Caco-2 (cell line): ENCODE data around the gene ZNF273. TPM values are rescaled to one million over a fixed set of nuclear protein-coding genes. Genes with fewer than 3 reads are reported as not detected.

Source experiments
- BruUV-seq: library from RNA; stranded (reverse); fragments of 400-500 nt; replicated peaks from 2 replicates; lab custom pipeline; 2021; lab: Mats Ljungman, UMichigan
- CTCF ChIA-PET: fragments of 300-600 bp; sonication (Branson Sonifier 250); formaldehyde crosslinking; loops from one replicate; lab custom pipeline; 2022; ENCODE audit warnings: antibody characterized with exemption; lab: Charles Lee
- POLR2A ChIA-PET: fragments of 300-600 bp; sonication (Branson Sonifier 250); formaldehyde crosslinking; loops from one replicate; lab custom pipeline; 2022; ENCODE audit warnings: antibody characterized with exemption; lab: Charles Lee
- DNase-seq, 2 experiments: peaks; one replicate each; pipeline versions ENCODE4 v3.0.0 to v3.0.0-alpha.2; 2020 to 2022
- H3K27me3 ChIP-seq: replicated peaks from 2 replicates; pipeline ENCODE4 v1.6.0; 2011; ENCODE audit warnings: low read length; ENCODE audit not compliant: control insufficient read depth, insufficient read depth
- H3K36me3 ChIP-seq: 2 replicates; pipeline ENCODE4 v1.5.1; 2011; ENCODE audit warnings: low read length; ENCODE audit not compliant: control insufficient read depth, insufficient read depth
- H3K4me1 ChIP-seq: fragments of 250-450 bp; sonication (Bioruptor Pico); 2 replicates; pipeline ENCODE4 v1.5.1; 2020; ENCODE audit warnings: mild to moderate bottlenecking
- H3K4me3 ChIP-seq: 2 replicates; pipeline ENCODE4 v1.5.1; 2011; ENCODE audit warnings: low read depth, mild to moderate bottlenecking, control low read depth, low read length
- H3K9me3 ChIP-seq: fragments of 250-450 bp; sonication (Bioruptor Pico); 2 replicates; pipeline ENCODE4 v1.5.1; 2020; ENCODE audit warnings: mild to moderate bottlenecking, moderate library complexity
- H3K27ac Mint-ChIP-seq: one replicate; pipeline ENCODE4 v1.8.0; 2022; ENCODE audit warnings: mixed read lengths; ENCODE audit not compliant: unreplicated experiment
- H3K27me3 Mint-ChIP-seq: one replicate; pipeline ENCODE4 v1.8.0; 2022; ENCODE audit warnings: mixed read lengths; ENCODE audit not compliant: insufficient read depth, unreplicated experiment
- H3K36me3 Mint-ChIP-seq: one replicate; pipeline ENCODE4 v1.8.0; 2022; ENCODE audit warnings: mild to moderate bottlenecking, mixed read lengths; ENCODE audit not compliant: insufficient read depth, unreplicated experiment
- H3K4me1 Mint-ChIP-seq: one replicate; pipeline ENCODE4 v1.8.0; 2022; ENCODE audit warnings: low read depth, mixed read lengths; ENCODE audit not compliant: unreplicated experiment
- H3K4me3 Mint-ChIP-seq: one replicate; pipeline ENCODE4 v1.8.0; 2022; ENCODE audit warnings: mild to moderate bottlenecking, moderate library complexity, mixed read lengths; ENCODE audit not compliant: unreplicated experiment
- H3K9me3 Mint-ChIP-seq: one replicate; pipeline ENCODE4 v1.8.0; 2022; ENCODE audit warnings: mixed read lengths; ENCODE audit not compliant: unreplicated experiment
- CTCF ChIP-seq, 2 experiments: fragments of 200-600 bp in 1 of 2; IDR thresholded peaks; 1 replicate in 1 of 2; 2 replicates in 1 of 2; pipeline versions ENCODE4 v1.5.1 to v1.8.0; 2011 to 2022; ENCODE audit warnings: antibody characterized with exemption in 1 of 2, control low read depth in 1 of 2, inconsistent platforms in 1 of 2, low read depth in 1 of 2, low read length in 1 of 2, mild to moderate bottlenecking in 1 of 2, moderate library complexity in 1 of 2; ENCODE audit not compliant: insufficient read depth in 1 of 2, severe bottlenecking in 1 of 2, unreplicated experiment in 1 of 2
- intact Hi-C: fragments of 100-400 bp; cut with micrococcal nuclease; formaldehyde crosslinking; loops from one replicate; pipeline ENCODE4 v1.10.0; 2022; ENCODE audit not compliant: unreplicated experiment
- total RNA-seq: library from RNA; stranded (reverse); gene quantifications from 2 replicates; pipeline ENCODE4 v1.2.3, GENCODE V29; 2022

Gene ZNF273
- total RNA-seq, 1 experiment from 2014 or later = 10.1 TPM

- H3K4me1 Mint-ChIP-seq = peaks cover 23% of the 10 kb centered on the region
- no peaks in the 10 kb centered on the region for H3K9me3 ChIP-seq
- POLR2A ChIA-PET = no interaction called here
- peaks cover 4% of the 10 kb centered on the region for H3K4me1 ChIP-seq
- intact Hi-C loops = no loop called here
- no peaks in the 10 kb centered on the region for H3K27me3 ChIP-seq
- BruUV-seq = no TSS peak
- peaks cover 29% of the 10 kb centered on the region for H3K36me3 Mint-ChIP-seq
- no peaks in the 10 kb centered on the region for H3K27me3 Mint-ChIP-seq
- H3K4me3 ChIP-seq = peak overlapping the region; percentile 73
- no peaks in the 10 kb centered on the region for H3K36me3 ChIP-seq
- H3K4me3 Mint-ChIP-seq = peak overlapping the region; percentile 95
- peak overlapping the region; percentile 94 for H3K27ac Mint-ChIP-seq
- no peak for DNase-seq
- TF ChIP-seq CTCF (IDR thresholded peaks at IDR 0.05; ENCODE audit: insufficient read depth in 1 of 2, low read depth in 1 of 2, low read length in 1 of 2, severe bottlenecking in 1 of 2, unreplicated experiment in 1 of 2) = no peak
- CTCF ChIA-PET = no interaction called here
- H3K9me3 Mint-ChIP-seq = no peaks in the 10 kb centered on the region
These were observed 935 bp downstream of the ZNF273 start for GRCh38 chr7:64904008-64904407.

- no peak for TF ChIP-seq CTCF (IDR thresholded peaks at IDR 0.05; ENCODE audit: insufficient read depth in 1 of 2, low read depth in 1 of 2, low read length in 1 of 2, severe bottlenecking in 1 of 2, unreplicated experiment in 1 of 2)
- Histone ChIP-seq H3K27me3 (no peaks in the 10 kb centered on the region), H3K4me1 (peaks cover 4% of the 10 kb centered on the region), H3K36me3 (no peaks in the 10 kb centered on the region), H3K9me3 (peaks cover 3% of the 10 kb centered on the region; the same call in 1 of the 2 replicates), H3K4me3 (no peak overlapping the region)
- ChIA-PET POLR2A (no interaction called here), CTCF (no interaction called here)
- Mint-ChIP-seq H3K36me3 (peaks cover 29% of the 10 kb centered on the region), H3K27ac (no peak overlapping the region), H3K4me1 (peaks cover 23% of the 10 kb centered on the region), H3K4me3 (peak overlapping the region; percentile 32), H3K9me3 (no peaks in the 10 kb centered on the region), H3K27me3 (no peaks in the 10 kb centered on the region)
- no peak for DNase-seq
- BruUV-seq = no TSS peak
- intact Hi-C loops = no loop called here
These were observed 2.1 kb downstream of the ZNF273 start for GRCh38 chr7:64905133-64905532.

- Histone ChIP-seq H3K27me3 (no peaks in the 10 kb centered on the region), H3K36me3 (no peaks in the 10 kb centered on the region), H3K4me3 (no peak overlapping the region), H3K4me1 (peaks cover 4% of the 10 kb centered on the region), H3K9me3 (peaks cover 3% of the 10 kb centered on the region; the same call in 1 of the 2 replicates)
- Mint-ChIP-seq H3K4me3 (peak overlapping the region; percentile 32), H3K27ac (no peak overlapping the region), H3K4me1 (peaks cover 23% of the 10 kb centered on the region), H3K27me3 (no peaks in the 10 kb centered on the region), H3K9me3 (no peaks in the 10 kb centered on the region), H3K36me3 (peaks cover 29% of the 10 kb centered on the region)
- ChIA-PET POLR2A (no interaction called here), CTCF (no interaction called here)
- DNase-seq = no peak
- intact Hi-C loops = no loop called here
- no TSS peak for BruUV-seq
- TF ChIP-seq CTCF (IDR thresholded peaks at IDR 0.05; ENCODE audit: insufficient read depth in 1 of 2, low read depth in 1 of 2, low read length in 1 of 2, severe bottlenecking in 1 of 2, unreplicated experiment in 1 of 2) = no peak
These were observed 2.5 kb downstream of the ZNF273 start for GRCh38 chr7:64905547-64905946.
